IMR-90 (cell line): ENCODE measurements around the gene PRKCE. TPM values are rescaled to one million over a fixed set of nuclear protein-coding genes. Genes with fewer than 3 reads are reported as not detected.

Source experiments
- ATAC-seq: fragments of 200-7000 bp; cut with Tn5 transposase; 2 replicates; pipeline ENCODE4 v1.9.1; 2020; ENCODE audit warnings: low read depth, mild to moderate bottlenecking, moderate library complexity
- BruUV-seq: library from RNA; stranded (reverse); fragments of 400-500 nt; replicated peaks from 2 replicates; lab custom pipeline; 2021; lab: Mats Ljungman, UMichigan
- CTCF ChIA-PET: fragments of 300-600 bp; formaldehyde crosslinking; extraction: SDS; loops from one replicate; lab custom pipeline; 2021; ENCODE audit warnings: antibody characterized with exemption; lab: Yijun Ruan, JAX
- POLR2A ChIA-PET: fragments of 300-600 bp; sonication (Branson Sonifier 250); formaldehyde crosslinking; loops from one replicate; lab custom pipeline; 2022; ENCODE audit warnings: antibody characterized with exemption; ENCODE audit not compliant: unreplicated experiment; lab: Charles Lee
- DNase-seq: peaks from one replicate; pipeline ENCODE4 v3.0.0; 2013
- H2AFZ ChIP-seq: replicated peaks from 2 replicates; pipeline ENCODE3; 2013; ENCODE audit warnings: low read length, mild to moderate bottlenecking; ENCODE audit not compliant: poor library complexity
- H2AK5ac ChIP-seq: 2 replicates; pipeline ENCODE4 v1.6.1; 2013; ENCODE audit warnings: low read depth, low read length, inconsistent platforms
- H2AK9ac ChIP-seq: replicated peaks from 2 replicates; pipeline ENCODE3; 2013; ENCODE audit warnings: mild to moderate bottlenecking, low read depth, low read length, moderate library complexity; ENCODE audit not compliant: poor library complexity
- H2BK120ac ChIP-seq: 2 replicates; pipeline ENCODE4 v1.6.1; 2013; ENCODE audit warnings: low read depth, low read length, inconsistent platforms
- H2BK15ac ChIP-seq: 3 replicates; pipeline ENCODE4 v1.6.1; 2013; ENCODE audit warnings: low read depth, low read length, inconsistent platforms
- H2BK20ac ChIP-seq: 2 replicates; pipeline ENCODE4 v1.6.1; 2013; ENCODE audit warnings: low read depth, mild to moderate bottlenecking, inconsistent platforms, low read length, moderate library complexity
- H2BK5ac ChIP-seq: 2 replicates; pipeline ENCODE4 v1.6.1; 2013; ENCODE audit warnings: mild to moderate bottlenecking, low read depth, low read length, inconsistent platforms; ENCODE audit not compliant: poor library complexity, severe bottlenecking
- H3K14ac ChIP-seq: replicated peaks from 2 replicates; pipeline ENCODE4 v1.6.1; 2013; ENCODE audit warnings: low read depth, low read length, inconsistent platforms
- H3K18ac ChIP-seq: 2 replicates; pipeline ENCODE4 v1.6.1; 2013; ENCODE audit warnings: low read depth, low read length, control low read depth
- H3K23ac ChIP-seq: 2 replicates; pipeline ENCODE4 v1.6.1; 2013; ENCODE audit warnings: low read depth, low read length, inconsistent platforms
- H3K27ac ChIP-seq: 2 replicates; pipeline ENCODE4 v1.5.1; 2013; ENCODE audit warnings: mild to moderate bottlenecking, control low read depth, low read length; ENCODE audit not compliant: insufficient read depth
- H3K27me3 ChIP-seq: 2 replicates; pipeline ENCODE4 v1.6.1; 2013; ENCODE audit warnings: low read length; ENCODE audit not compliant: control insufficient read depth, insufficient read depth
- H3K36me3 ChIP-seq: 2 replicates; pipeline ENCODE4 v1.6.1; 2013; ENCODE audit warnings: low read length, mixed read lengths; ENCODE audit not compliant: control insufficient read depth, insufficient read depth
- H3K4ac ChIP-seq: 2 replicates; pipeline ENCODE4 v1.6.1; 2013; ENCODE audit warnings: low read depth, low read length, inconsistent platforms
- H3K4me1 ChIP-seq: 2 replicates; pipeline ENCODE4 v1.6.1; 2013; ENCODE audit warnings: low read length, mixed read lengths; ENCODE audit not compliant: control insufficient read depth, insufficient read depth
- H3K4me2 ChIP-seq: 2 replicates; pipeline ENCODE4 v1.6.1; 2013; ENCODE audit warnings: low read depth, mild to moderate bottlenecking, control low read depth, low read length, moderate library complexity
- H3K4me3 ChIP-seq: 2 replicates; pipeline ENCODE4 v1.5.1; 2013; ENCODE audit warnings: low read depth, mild to moderate bottlenecking, control low read depth, low read length, moderate library complexity; ENCODE audit not compliant: insufficient read depth
- H3K56ac ChIP-seq: 2 replicates; pipeline ENCODE4 v1.6.1; 2013; ENCODE audit warnings: low read length, inconsistent platforms; ENCODE audit not compliant: insufficient read depth; ENCODE audit errors: extremely low read depth
- H3K79me1 ChIP-seq, 2 experiments: 2 replicates each; pipeline ENCODE4 v1.6.1; 2013; ENCODE audit warnings: low read length in 2 of 2, inconsistent platforms in 1 of 2, low read depth in 1 of 2
- H3K9ac ChIP-seq: 2 replicates; pipeline ENCODE4 v1.6.1; 2013; ENCODE audit warnings: low read depth, low read length, control low read depth
- H3K9me1 ChIP-seq: 2 replicates; pipeline ENCODE4 v1.6.1; 2013; ENCODE audit warnings: low read length, inconsistent platforms; ENCODE audit not compliant: insufficient read depth
- H3K9me3 ChIP-seq: 2 replicates; pipeline ENCODE4 v1.6.1; 2013; ENCODE audit warnings: low read length; ENCODE audit not compliant: control insufficient read depth, insufficient read depth
- H4K20me1 ChIP-seq: 2 replicates; pipeline ENCODE4 v1.6.1; 2013; ENCODE audit warnings: low read length, inconsistent platforms; ENCODE audit not compliant: insufficient read depth
- H4K5ac ChIP-seq: 2 replicates; pipeline ENCODE4 v1.6.1; 2013; ENCODE audit warnings: mild to moderate bottlenecking, low read depth, low read length, control low read depth
- H4K8ac ChIP-seq, 2 experiments: 2 replicates each; pipeline ENCODE4 v1.6.1; 2013; ENCODE audit warnings: low read depth in 2 of 2, low read length in 2 of 2, control low read depth in 1 of 2, inconsistent platforms in 1 of 2
- H4K91ac ChIP-seq: 2 replicates; pipeline ENCODE4 v1.6.1; 2013; ENCODE audit warnings: low read depth, low read length, inconsistent platforms; ENCODE audit not compliant: insufficient read depth
- BHLHE40 ChIP-seq: fragments of 150-350 bp; IDR thresholded peaks from 2 replicates; pipeline ENCODE4 v1.6.1; 2016; ENCODE audit warnings: mild to moderate bottlenecking, low read depth, low read length
- CEBPB ChIP-seq: IDR thresholded peaks from 2 replicates; pipeline ENCODE4 v1.6.1; 2012; ENCODE audit warnings: low read depth, low read length, improper control_type of control experiment
- CHD1 ChIP-seq: IDR thresholded peaks from 2 replicates; pipeline ENCODE4 v1.6.1; 2012; ENCODE audit warnings: low read depth, low read length, improper control_type of control experiment
- FOS ChIP-seq: fragments of 150-350 bp; IDR thresholded peaks from 2 replicates; pipeline ENCODE4 v1.6.1; 2016; ENCODE audit warnings: low read depth, low read length
- MAFK ChIP-seq: IDR thresholded peaks from 2 replicates; pipeline ENCODE4 v1.6.1; 2012; ENCODE audit warnings: low read depth, low read length, improper control_type of control experiment
- MAZ ChIP-seq: IDR thresholded peaks from 2 replicates; pipeline ENCODE4 v1.6.1; 2012; ENCODE audit warnings: low read depth, mild to moderate bottlenecking, low read length, improper control_type of control experiment, moderate library complexity, borderline replicate concordance
- MXI1 ChIP-seq: IDR thresholded peaks from 2 replicates; pipeline ENCODE4 v1.6.1; 2012; ENCODE audit warnings: low read depth, mild to moderate bottlenecking, low read length, moderate library complexity, borderline replicate concordance
- NFE2L2 ChIP-seq: fragments of 150-350 bp; IDR thresholded peaks from 2 replicates; pipeline ENCODE4 v1.6.1; 2016; ENCODE audit warnings: low read depth, mild to moderate bottlenecking, low read length
- POLR2A ChIP-seq: IDR thresholded peaks from 2 replicates; pipeline ENCODE4 v1.6.1; 2012; ENCODE audit warnings: mild to moderate bottlenecking, low read depth, low read length
- RAD21 ChIP-seq: IDR thresholded peaks from 2 replicates; pipeline ENCODE4 v1.6.1; 2012; ENCODE audit warnings: low read length, improper control_type of control experiment
- RCOR1 ChIP-seq: IDR thresholded peaks from 2 replicates; pipeline ENCODE4 v1.6.1; 2012; ENCODE audit warnings: mild to moderate bottlenecking, low read length, improper control_type of control experiment; ENCODE audit not compliant: insufficient replicate concordance
- RFX5 ChIP-seq: IDR thresholded peaks from 2 replicates; pipeline ENCODE4 v1.8.0; 2012; ENCODE audit warnings: low read depth, mild to moderate bottlenecking, low read length, moderate library complexity
- SMC3 ChIP-seq: fragments of 150-350 bp; IDR thresholded peaks from 2 replicates; pipeline ENCODE4 v1.6.1; 2016; ENCODE audit warnings: low read depth, mild to moderate bottlenecking, antibody characterized with exemption, low read length, moderate library complexity
- WGBS, 2 experiments: methylation state at CpG; one replicate each; pipeline versions ENCODE4 v1.1.5 to v1.1.7; 2013; ENCODE audit warnings: missing lambda C conversion rate in 2 of 2; ENCODE audit not compliant: insufficient read length in 1 of 2; ENCODE audit errors: extremely low coverage in 2 of 2; 5-methylcytosine and 5-hydroxymethylcytosine counted together
- dilution Hi-C: fragments of 300-500 bp; cut with HindIII; formaldehyde crosslinking; loops from one replicate; pipeline ENCODE4 v1.14.3; 2018; ENCODE audit warnings: low sequenced_read_pairs; ENCODE audit not compliant: unreplicated experiment
- in situ Hi-C: fragments of 300-500 bp; cut with MboI; formaldehyde crosslinking; loops from 3 replicates; pipeline ENCODE4 v1.14.3; 2019; ENCODE audit warnings: low sequenced_read_pairs, inconsistent platforms, mixed read lengths
- intact Hi-C: fragments of 100-400 bp; cut with micrococcal nuclease; formaldehyde crosslinking; loops from 2 replicates; pipeline ENCODE4 v1.10.0; 2022
- polyA plus RNA-seq, 3 experiments: library from polyadenylated mRNA; depleted of rRNA; stranded (reverse); fragments of >200 nt; gene quantifications; 2 replicates each; pipeline ENCODE4 v1.2.3, GENCODE V29; 2012; ENCODE audit warnings: low replicate concordance in 1 of 3
- total RNA-seq: library from RNA; depleted of rRNA; stranded (reverse); fragments of >200 nt; gene quantifications from 2 replicates; pipeline ENCODE4 v1.2.3, GENCODE V29; 2012
- TF ChIP-seq, protein P1 (sequence below): conservative IDR thresholded peaks from 2 replicates; pipeline ENCODE4 v1.5.1; 2012; ENCODE audit warnings: mild to moderate bottlenecking, low read depth, low read length, improper control_type of control experiment
- TF ChIP-seq, protein P2 (sequence below): fragments of 150-350 bp; IDR thresholded peaks from 2 replicates; pipeline ENCODE4 v1.6.1; 2016; ENCODE audit warnings: low read depth, mild to moderate bottlenecking, low read length, moderate library complexity, borderline replicate concordance
- TF ChIP-seq, protein P3 (sequence below): fragments of 150-350 bp; IDR thresholded peaks from 2 replicates; pipeline ENCODE4 v1.6.1; 2017; ENCODE audit warnings: mild to moderate bottlenecking, antibody characterized with exemption, low read length, low read depth

Gene PRKCE
- total and polyA plus RNA-seq, 2 of the 4 experiments (the other 2 are of a cell fraction): 8.1 to 32.4 TPM

GRCh38 chr2:45710468-45710867 lies 59.0 kb downstream of the PRKCE start:
- BruUV-seq: no TSS peak
- POLR2A ChIA-PET: no interaction called here
- no peak overlapping the region for H3K4me2 ChIP-seq
- no peak overlapping the region for H4K91ac ChIP-seq
- no peak overlapping the region for H4K5ac ChIP-seq
- H3K56ac ChIP-seq: no peak overlapping the region
- DNase-seq (no peak), ATAC-seq (no peak)
- no peak overlapping the region for H3K18ac ChIP-seq
- TF ChIP-seq CHD1 (no peak), POLR2A (no peak), RCOR1 (no peak), MAZ (no peak), CEBPB (no peak), RAD21 (no peak), RFX5 (no peak), FOS (no peak), MAFK (no peak), NFE2L2 (no peak), BHLHE40 (no peak), MXI1 (no peak), SMC3 (no peak)
- TF ChIP-seq, protein P1, sequence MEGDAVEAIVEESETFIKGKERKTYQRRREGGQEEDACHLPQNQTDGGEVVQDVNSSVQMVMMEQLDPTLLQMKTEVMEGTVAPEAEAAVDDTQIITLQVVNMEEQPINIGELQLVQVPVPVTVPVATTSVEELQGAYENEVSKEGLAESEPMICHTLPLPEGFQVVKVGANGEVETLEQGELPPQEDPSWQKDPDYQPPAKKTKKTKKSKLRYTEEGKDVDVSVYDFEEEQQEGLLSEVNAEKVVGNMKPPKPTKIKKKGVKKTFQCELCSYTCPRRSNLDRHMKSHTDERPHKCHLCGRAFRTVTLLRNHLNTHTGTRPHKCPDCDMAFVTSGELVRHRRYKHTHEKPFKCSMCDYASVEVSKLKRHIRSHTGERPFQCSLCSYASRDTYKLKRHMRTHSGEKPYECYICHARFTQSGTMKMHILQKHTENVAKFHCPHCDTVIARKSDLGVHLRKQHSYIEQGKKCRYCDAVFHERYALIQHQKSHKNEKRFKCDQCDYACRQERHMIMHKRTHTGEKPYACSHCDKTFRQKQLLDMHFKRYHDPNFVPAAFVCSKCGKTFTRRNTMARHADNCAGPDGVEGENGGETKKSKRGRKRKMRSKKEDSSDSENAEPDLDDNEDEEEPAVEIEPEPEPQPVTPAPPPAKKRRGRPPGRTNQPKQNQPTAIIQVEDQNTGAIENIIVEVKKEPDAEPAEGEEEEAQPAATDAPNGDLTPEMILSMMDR: no peak
- TF ChIP-seq, protein P2, sequence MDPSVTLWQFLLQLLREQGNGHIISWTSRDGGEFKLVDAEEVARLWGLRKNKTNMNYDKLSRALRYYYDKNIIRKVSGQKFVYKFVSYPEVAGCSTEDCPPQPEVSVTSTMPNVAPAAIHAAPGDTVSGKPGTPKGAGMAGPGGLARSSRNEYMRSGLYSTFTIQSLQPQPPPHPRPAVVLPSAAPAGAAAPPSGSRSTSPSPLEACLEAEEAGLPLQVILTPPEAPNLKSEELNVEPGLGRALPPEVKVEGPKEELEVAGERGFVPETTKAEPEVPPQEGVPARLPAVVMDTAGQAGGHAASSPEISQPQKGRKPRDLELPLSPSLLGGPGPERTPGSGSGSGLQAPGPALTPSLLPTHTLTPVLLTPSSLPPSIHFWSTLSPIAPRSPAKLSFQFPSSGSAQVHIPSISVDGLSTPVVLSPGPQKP: no peak
- TF ChIP-seq, protein P3, sequence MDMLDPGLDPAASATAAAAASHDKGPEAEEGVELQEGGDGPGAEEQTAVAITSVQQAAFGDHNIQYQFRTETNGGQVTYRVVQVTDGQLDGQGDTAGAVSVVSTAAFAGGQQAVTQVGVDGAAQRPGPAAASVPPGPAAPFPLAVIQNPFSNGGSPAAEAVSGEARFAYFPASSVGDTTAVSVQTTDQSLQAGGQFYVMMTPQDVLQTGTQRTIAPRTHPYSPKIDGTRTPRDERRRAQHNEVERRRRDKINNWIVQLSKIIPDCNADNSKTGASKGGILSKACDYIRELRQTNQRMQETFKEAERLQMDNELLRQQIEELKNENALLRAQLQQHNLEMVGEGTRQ: no peak
- no peak overlapping the region for H3K9ac ChIP-seq
- WGBS, 2 experiments: 93% methylated on average over 2 of the region's 3 CpGs; no CpG with 5 or more reads in 1 of the 2 experiments
- no peak overlapping the region for H2AFZ ChIP-seq
- no peaks in the 10 kb centered on the region for H3K4me1 ChIP-seq
- no peak overlapping the region for H4K8ac ChIP-seq
- H2BK15ac ChIP-seq: no peak overlapping the region
- no peak overlapping the region for H3K14ac ChIP-seq
- peaks cover 11% of the 10 kb centered on the region for H3K9me1 ChIP-seq
- H2BK5ac ChIP-seq: no peak overlapping the region
- no peaks in the 10 kb centered on the region for H3K9me3 ChIP-seq
- in situ Hi-C loops: no loop called here
- no peaks in the 10 kb centered on the region for H3K27me3 ChIP-seq
- no peak overlapping the region for H2AK5ac ChIP-seq
- CTCF ChIA-PET: no interaction called here
- intact Hi-C loops: no loop called here
- H2AK9ac ChIP-seq: no peak overlapping the region
- H3K4ac ChIP-seq: no peak overlapping the region
- H3K79me1 ChIP-seq: peaks cover 0 to 22% of the 10 kb centered on the region in 2 experiments; a peak in 3 of 4 replicates
- H3K36me3 ChIP-seq: no peaks in the 10 kb centered on the region; the same call in 1 of the 2 replicates
- no peak overlapping the region for H2BK20ac ChIP-seq
- H3K27ac ChIP-seq: no peak overlapping the region
- dilution Hi-C loops: no loop called here
- H2BK120ac ChIP-seq: no peak overlapping the region
- no peak overlapping the region for H3K4me3 ChIP-seq
- peaks cover 8% of the 10 kb centered on the region; the same call in 1 of the 2 replicates for H4K20me1 ChIP-seq
- H3K23ac ChIP-seq: no peak overlapping the region
